Hepatocyte (in vitro differentiated cells): Measurements from ENCODE around the gene DNM3.

ENCODE experiments used
- EZH2 ChIP-seq: fragments of 200-600 bp; sonication (generic); IDR thresholded peaks from 2 replicates; pipeline ENCODE4 v1.6.1; 2016; ENCODE audit warnings: antibody characterized with exemption, mild to moderate bottlenecking, borderline replicate concordance
- TF ChIP-seq, protein P1 (sequence below): fragments of 200-600 bp; sonication (generic); IDR thresholded peaks from 2 replicates; pipeline ENCODE4 v1.5.1; 2016; ENCODE audit warnings: antibody characterized with exemption, mild to moderate bottlenecking; ENCODE audit not compliant: poor library complexity

GRCh38 chr1:172141341-172141881 is 300.1 kb downstream of the DNM3 start:
- TF ChIP-seq, protein P1, sequence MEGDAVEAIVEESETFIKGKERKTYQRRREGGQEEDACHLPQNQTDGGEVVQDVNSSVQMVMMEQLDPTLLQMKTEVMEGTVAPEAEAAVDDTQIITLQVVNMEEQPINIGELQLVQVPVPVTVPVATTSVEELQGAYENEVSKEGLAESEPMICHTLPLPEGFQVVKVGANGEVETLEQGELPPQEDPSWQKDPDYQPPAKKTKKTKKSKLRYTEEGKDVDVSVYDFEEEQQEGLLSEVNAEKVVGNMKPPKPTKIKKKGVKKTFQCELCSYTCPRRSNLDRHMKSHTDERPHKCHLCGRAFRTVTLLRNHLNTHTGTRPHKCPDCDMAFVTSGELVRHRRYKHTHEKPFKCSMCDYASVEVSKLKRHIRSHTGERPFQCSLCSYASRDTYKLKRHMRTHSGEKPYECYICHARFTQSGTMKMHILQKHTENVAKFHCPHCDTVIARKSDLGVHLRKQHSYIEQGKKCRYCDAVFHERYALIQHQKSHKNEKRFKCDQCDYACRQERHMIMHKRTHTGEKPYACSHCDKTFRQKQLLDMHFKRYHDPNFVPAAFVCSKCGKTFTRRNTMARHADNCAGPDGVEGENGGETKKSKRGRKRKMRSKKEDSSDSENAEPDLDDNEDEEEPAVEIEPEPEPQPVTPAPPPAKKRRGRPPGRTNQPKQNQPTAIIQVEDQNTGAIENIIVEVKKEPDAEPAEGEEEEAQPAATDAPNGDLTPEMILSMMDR: no peak
- no peak for TF ChIP-seq EZH2
